ENCODE data around the gene ZCCHC7. TPM values are rescaled to one million over a fixed set of nuclear protein-coding genes. Genes with fewer than 3 reads are reported as not detected.

ZCCHC7 gene
- total and polyA plus RNA-seq, 2 donors (not counting 3 experiments of a cell fraction or from before 2014, with no cell fraction given): 7.4 to 14.8 TPM

DNA sequence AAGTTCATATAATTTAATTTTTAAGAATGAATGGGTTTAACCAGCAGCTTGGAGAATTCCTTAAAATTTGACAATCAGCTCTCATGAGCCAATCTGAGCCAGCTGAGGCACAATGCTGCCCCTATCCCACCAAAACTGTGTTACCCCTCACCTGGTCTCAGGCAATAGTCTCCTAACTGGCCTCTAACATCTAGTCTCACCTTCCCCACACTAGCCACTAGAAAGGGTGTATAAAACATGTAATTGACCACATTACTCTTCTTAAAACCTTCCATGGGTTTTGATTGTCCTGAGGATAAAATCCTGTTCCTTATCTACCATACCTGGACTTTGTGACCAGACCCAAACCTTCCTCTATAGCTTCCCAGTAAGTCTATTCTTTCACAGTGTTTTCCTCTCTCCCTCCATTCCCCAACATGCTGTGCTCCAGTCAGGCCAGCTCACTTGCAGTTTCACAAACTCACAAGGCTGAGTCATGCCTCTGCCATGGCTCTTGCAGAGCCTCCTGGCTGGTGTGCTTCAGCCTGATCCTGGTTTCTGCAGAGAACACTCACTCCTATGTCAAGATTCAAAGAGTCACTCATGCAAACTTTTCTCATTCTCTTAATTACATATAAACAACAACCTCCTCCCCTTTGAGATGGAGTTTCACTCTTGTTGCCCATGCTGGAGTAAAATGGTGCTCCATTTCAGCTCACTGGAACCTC is 16.0 kb upstream of the ZCCHC7 start:
- dilution Hi-C loops (cut with MboI; ENCODE audit: extremely low pct_ligation_motif_present, low sequenced_read_pairs) (no loop called here), intact Hi-C loops (cut with micrococcal nuclease) (no loop called here)
- FAIRE-seq: no peak
- Histone ChIP-seq H3K4me1 (ENCODE audit: control insufficient read depth, extremely low read depth, insufficient read depth, low read length) (no peaks in the 10 kb centered on the region), H3K9ac (replicated peaks; ENCODE audit: extremely low read depth, insufficient read depth, low read length) (no peak overlapping the region), H3K36me3 (ENCODE audit: control insufficient read depth in 2 of 2, extremely low read depth in 1 of 2, insufficient read depth in 2 of 2, low read length in 2 of 2) (no peaks in the 10 kb centered on the region), H3K4me3 (replicated peaks in 1 of 3; ENCODE audit: insufficient read depth in 1 of 3, low read depth in 1 of 3, low read length in 3 of 3) (no peak overlapping the region), H3K9me3 (replicated peaks; ENCODE audit: control insufficient read depth, insufficient read depth, low read length) (no peaks in the 10 kb centered on the region), H3K27ac (ENCODE audit: insufficient read depth, low read depth, low read length) (no peak overlapping the region), H2AFZ (ENCODE audit: low read depth, low read length) (no peak overlapping the region), H4K20me1 (replicated peaks; ENCODE audit: control insufficient read depth, extremely low read depth, insufficient read depth, low read length) (no peaks in the 10 kb centered on the region), H3K79me2 (ENCODE audit: control insufficient read depth, insufficient read depth, low read length) (no peaks in the 10 kb centered on the region), H3K4me2 (ENCODE audit: insufficient read depth, low read length) (no peak overlapping the region), H3K9me1 (replicated peaks; ENCODE audit: control insufficient read depth, extremely low read depth, insufficient read depth, low read length) (no peaks in the 10 kb centered on the region), H3K27me3 (ENCODE audit: control insufficient read depth in 2 of 2, insufficient read depth in 2 of 2, low read length in 2 of 2) (peaks cover 7 to 8% of the 10 kb centered on the region in 2 experiments)
- TF ChIP-seq FOS (IDR thresholded peaks at IDR 0.05; ENCODE audit: borderline replicate concordance, insufficient read depth, low read length): peak; percentile 9
- no peak for TF ChIP-seq GATA2 (IDR thresholded peaks at IDR 0.05; ENCODE audit: insufficient read depth, insufficient read length, low read depth, low read length)
- TF ChIP-seq MAX (IDR thresholded peaks at IDR 0.05; ENCODE audit: insufficient read depth, insufficient read length): no peak
- TF ChIP-seq POLR2AphosphoS5 (IDR thresholded peaks at IDR 0.05; ENCODE audit: insufficient read depth, low read depth, low read length): no peak
- TF ChIP-seq, protein P1, sequence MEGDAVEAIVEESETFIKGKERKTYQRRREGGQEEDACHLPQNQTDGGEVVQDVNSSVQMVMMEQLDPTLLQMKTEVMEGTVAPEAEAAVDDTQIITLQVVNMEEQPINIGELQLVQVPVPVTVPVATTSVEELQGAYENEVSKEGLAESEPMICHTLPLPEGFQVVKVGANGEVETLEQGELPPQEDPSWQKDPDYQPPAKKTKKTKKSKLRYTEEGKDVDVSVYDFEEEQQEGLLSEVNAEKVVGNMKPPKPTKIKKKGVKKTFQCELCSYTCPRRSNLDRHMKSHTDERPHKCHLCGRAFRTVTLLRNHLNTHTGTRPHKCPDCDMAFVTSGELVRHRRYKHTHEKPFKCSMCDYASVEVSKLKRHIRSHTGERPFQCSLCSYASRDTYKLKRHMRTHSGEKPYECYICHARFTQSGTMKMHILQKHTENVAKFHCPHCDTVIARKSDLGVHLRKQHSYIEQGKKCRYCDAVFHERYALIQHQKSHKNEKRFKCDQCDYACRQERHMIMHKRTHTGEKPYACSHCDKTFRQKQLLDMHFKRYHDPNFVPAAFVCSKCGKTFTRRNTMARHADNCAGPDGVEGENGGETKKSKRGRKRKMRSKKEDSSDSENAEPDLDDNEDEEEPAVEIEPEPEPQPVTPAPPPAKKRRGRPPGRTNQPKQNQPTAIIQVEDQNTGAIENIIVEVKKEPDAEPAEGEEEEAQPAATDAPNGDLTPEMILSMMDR (IDR thresholded peaks at IDR 0.05; ENCODE audit: extremely low read depth in 1 of 2, insufficient read depth in 1 of 2, low read depth in 1 of 2, low read length in 2 of 2): no peak
- TF ChIP-seq JUN (IDR thresholded peaks at IDR 0.05; ENCODE audit: borderline replicate concordance, insufficient read depth, insufficient read length, low read depth): no peak
- TF ChIP-seq MYC (IDR thresholded peaks at IDR 0.05; ENCODE audit: low read depth, low read length): no peak
- ChIA-PET CTCF (interaction anchor here (1.0 kb wide), 1 partner anchor 14 kb away, joined by 3 read pairs; no protein-coding TSS in a partner anchor), POLR2A (no interaction called here)
- no peak for DNase-seq (ENCODE audit: low read depth, low spot score)
- BruUV-seq (replicated peaks): no TSS peak
